ENCODE results near the gene UGT1A7.

UGT1A7 gene

DNA sequence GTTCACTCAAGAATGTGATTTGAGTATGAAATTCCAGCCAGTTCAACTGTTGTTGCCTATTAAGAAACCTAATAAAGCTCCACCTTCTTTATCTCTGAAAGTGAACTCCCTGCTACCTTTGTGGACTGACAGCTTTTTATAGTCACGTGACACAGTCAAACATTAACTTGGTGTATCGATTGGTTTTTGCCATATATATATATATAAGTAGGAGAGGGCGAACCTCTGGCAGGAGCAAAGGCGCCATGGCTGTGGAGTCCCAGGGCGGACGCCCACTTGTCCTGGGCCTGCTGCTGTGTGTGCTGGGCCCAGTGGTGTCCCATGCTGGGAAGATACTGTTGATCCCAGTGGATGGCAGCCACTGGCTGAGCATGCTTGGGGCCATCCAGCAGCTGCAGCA is 78.3 kb downstream of the UGT1A7 start, which contains the start of gene UGT1A1:
Gene UGT1A1, plus strand, starts transcription at position 228 of the 400 bp plus-strand sequence. Its CDS starts 18 bp downstream, at position 246.
- DNase-seq (ENCODE audit: low spot score) = no peak

GRCh38 chr2:233761040-233761769 is 79.5 kb downstream of the UGT1A7 start:
- no peak for DNase-seq (ENCODE audit: low spot score)

GRCh38 chr2:233764264-233764663 is 82.6 kb downstream of the UGT1A7 start:
- DNase-seq (ENCODE audit: low spot score) = no peak

DNA sequence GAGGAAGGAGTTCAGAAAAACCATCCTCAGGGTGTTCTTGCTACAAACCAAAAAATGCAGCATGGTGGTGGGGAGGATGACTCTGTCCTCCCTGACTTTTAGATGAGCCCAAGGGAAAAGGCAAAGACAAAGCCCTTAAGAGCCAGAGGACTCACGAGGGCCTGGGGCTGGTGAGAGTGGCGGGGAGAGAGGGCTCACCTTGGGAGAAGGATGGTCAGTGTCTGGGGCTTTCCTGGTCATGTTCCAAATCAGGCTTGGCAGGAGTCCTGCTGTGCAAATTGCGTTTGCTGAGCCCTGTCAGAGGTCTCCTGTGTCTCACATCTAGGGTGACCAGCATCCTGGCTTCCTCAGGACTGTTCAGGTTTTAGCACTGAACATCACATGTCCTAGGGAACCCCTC is 83.1 kb downstream of the UGT1A7 start:
- DNase-seq (ENCODE audit: low spot score) = no peak

- DNase-seq (ENCODE audit: low spot score) = no peak
Observed at GRCh38 chr2:233766416-233766815, 84.7 kb downstream of the UGT1A7 start.

DNA sequence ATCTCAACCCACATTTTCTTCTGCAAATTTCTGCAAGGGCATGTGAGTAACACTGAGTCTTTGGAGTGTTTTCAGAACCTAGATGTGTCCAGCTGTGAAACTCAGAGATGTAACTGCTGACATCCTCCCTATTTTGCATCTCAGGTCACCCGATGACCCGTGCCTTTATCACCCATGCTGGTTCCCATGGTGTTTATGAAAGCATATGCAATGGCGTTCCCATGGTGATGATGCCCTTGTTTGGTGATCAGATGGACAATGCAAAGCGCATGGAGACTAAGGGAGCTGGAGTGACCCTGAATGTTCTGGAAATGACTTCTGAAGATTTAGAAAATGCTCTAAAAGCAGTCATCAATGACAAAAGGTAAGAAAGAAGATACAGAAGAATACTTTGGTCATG is 86.4 kb downstream of the UGT1A7 start:
- no peak for DNase-seq (ENCODE audit: low spot score)

DNA sequence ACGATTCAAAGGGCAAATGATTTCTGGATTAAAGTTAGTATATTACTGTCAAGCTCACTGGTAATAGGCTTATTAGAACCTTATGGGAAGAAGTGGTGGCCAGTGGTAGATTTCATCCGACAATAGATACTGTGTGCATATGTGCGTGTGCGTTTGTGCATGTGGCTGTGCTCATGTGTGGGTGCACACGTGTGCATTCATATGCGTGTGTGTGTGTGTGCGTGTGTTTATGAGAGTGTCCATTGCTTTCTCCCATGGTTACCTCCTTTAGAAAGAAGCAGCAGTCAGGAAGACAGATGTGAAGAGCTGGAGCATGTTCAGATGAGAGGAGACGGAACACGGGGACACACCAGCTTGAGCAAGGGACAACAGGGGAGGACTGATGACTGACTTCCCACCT is 87.6 kb downstream of the UGT1A7 start:
- DNase-seq (ENCODE audit: low spot score) = no peak

- no peak for DNase-seq (ENCODE audit: low spot score)
Observed at GRCh38 chr2:233772153-233772552, 90.5 kb downstream of the UGT1A7 start.

DNA sequence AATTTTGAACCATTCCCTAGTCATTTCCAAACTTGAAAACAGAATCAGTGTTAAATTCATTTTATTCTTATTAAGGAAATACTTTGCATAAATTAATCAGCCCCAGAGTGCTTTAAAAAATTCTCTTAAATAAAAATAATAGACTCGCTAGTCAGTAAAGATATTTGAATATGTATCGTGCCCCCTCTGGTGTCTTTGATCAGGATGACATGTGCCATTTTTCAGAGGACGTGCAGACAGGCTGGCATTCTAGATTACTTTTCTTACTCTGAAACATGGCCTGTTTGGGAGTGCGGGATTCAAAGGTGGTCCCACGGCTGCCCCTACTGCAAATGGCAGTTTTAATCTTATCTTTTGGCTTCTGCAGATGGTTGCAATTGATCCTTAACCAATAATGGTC is 90.9 kb downstream of the UGT1A7 start:
- no peak for DNase-seq (ENCODE audit: low spot score)

DNA sequence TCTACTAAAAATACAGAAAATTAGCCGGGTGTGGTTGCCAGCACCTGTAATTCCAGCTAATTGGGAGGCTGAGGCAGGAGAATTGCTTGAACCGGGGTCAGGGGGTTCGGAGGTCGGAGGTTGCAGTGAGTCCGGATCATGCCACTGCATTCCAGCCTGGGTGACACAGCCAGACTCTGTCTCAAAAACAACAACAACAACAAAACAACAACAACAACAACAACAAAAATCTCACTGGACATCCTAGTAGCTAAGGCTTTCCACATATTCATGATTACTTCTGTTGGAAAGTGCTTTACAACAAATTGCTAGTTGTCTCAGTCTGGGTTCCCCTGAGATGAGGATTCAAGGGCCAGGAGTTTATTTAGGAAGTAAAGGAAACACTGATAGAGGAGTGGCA is 92.2 kb downstream of the UGT1A7 start:
- DNase-seq (ENCODE audit: low spot score) = no peak

- no peak for DNase-seq (ENCODE audit: low spot score)
Observed at GRCh38 chr2:233775414-233775813, 93.7 kb downstream of the UGT1A7 start.

DNA sequence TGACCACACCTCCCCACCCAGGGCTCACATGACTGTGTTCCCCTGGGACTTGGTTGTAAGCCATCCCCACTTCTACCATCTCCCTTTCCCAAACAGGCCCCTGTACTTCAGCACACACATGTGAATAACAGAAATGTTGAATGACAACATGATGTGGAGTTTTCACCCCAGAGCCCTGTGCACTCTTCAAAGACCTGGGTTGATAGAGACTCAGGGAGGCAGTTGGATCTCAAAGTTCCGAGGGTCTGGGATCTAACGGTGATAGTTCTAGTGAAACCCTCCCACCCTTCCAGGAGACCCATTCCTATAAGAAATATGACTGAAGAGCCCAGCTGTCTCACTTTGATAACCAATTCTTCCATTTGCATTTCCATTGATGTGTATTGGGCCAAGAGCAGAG is 96.3 kb downstream of the UGT1A7 start, which contains the start of gene MROH2A:
Gene MROH2A, plus strand, starts transcription at position 301 of the 400 bp plus-strand sequence. CDS start 1,029 bp downstream, outside the sequence.
- no peak for DNase-seq (ENCODE audit: low spot score)

GRCh38 chr2:233779722-233780121 is 98.0 kb downstream of the UGT1A7 start:
- DNase-seq (ENCODE audit: low spot score) = no peak

DNA sequence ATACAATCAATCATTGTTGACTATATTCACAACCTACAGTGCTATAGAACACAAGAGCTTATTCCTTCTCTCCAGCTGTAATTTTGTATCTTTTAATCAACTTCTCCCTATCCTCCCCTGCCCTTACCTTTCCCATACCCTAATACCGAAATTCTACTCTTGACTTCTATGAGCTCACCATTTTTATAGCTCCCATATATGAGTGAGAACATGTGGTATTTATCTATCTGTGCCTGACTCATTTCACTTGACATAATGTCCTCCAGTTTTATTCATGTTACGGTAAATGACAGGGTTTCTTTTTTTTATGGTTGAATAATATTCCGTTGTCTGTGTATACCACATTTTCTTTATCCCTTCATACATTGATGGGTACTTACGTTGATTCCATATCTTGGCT is 99.1 kb downstream of the UGT1A7 start:
- no peak for DNase-seq (ENCODE audit: low spot score)

- DNase-seq (ENCODE audit: low spot score) = no peak
Observed at GRCh38 chr2:233789554-233789953, 107.9 kb downstream of the UGT1A7 start.

DNA sequence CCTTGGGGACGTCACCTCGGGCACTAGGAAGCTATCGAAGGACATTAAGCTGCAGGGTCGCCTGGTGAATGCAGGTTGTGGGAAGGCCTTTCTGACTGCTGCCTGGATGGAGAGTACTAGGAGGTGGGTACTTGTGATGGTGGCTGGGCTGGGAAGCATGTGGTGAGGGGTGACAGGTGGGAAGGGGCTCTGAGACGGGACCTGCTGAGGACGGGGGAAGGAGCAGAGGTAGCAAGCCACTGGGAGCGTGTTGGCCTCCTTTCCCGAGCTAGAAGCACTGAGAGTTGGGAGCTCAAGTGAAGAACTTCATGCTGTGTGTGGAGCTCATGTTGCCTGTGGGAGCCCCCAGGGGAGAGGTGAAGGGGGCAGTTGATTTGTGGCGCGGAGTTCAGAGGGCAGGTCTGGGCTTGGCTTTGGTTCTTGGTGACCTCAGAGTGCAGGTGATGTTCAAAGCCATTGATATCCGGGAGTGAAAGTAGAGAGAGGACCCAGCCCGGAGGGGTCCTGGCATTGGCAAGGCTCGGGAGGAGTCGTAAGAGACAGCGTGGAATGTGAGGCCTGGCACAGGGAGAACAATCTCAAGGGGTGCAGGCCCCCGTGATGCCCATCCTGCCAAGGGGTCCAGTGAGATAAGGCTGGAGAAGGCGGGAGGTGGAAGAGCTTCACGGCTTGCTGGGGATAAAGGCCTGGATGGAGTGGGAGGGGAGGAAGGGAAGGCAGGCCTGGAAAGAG is 109.6 kb downstream of the UGT1A7 start:
- DNase-seq (ENCODE audit: low spot score) = no peak

- no peak for DNase-seq (ENCODE audit: low spot score)
Observed at GRCh38 chr2:233791883-233792329, 110.2 kb downstream of the UGT1A7 start.

- no peak for DNase-seq (ENCODE audit: low spot score)
Observed at GRCh38 chr2:233792720-233793119, 111.0 kb downstream of the UGT1A7 start.

- no peak for DNase-seq (ENCODE audit: low spot score)
Observed at GRCh38 chr2:233793465-233794127, 111.9 kb downstream of the UGT1A7 start.

DNA sequence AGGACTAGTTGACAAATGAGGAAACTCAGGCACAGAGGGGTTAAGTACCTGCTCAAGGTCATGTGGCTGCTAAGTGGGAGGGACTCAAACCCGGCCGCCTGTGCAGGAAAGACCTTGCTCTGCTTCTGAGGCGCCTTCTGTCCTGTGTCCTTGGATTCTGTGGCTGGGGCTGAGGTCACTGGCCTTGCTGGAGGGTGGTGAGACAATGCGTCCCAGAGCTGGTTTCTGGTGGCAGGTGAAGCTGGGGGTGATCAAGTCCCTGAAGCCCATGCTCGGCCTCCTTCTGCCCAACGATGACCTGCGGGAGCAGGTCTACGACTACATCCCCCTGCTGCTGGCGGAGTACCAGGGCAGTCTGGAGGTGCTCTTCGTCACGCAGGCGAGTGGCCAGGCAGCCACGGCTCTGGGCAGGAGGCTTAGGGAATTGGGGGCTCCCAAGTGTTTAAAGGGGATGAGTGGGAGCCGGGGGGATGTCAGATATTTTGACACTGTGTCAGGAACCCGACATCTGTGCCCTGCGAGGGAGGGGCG is 112.5 kb downstream of the UGT1A7 start:
- no peak for DNase-seq (ENCODE audit: low spot score)

DNA sequence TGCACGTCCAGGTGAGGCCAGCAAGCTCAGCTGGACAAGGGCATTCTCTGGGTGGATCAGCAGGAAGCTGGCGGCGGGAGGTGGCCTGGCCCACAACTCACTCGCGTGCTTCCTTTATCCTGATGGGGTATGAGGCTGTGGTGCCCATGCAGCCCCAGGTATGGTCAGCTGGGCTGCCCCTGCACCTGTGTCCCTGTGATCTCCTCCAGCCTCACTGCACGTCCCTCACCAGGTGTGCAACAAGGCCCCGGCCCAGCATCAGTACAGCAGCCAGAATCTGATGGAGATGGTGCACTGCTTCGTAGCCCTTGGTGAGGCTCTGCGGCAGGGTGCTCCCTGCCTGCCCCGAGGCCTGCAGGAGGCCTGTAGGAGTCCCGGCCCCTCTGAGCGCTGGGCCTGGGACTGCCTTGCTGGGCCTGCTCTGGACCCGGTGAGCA is 114.1 kb downstream of the UGT1A7 start:
- no peak for DNase-seq (ENCODE audit: low spot score)

DNA sequence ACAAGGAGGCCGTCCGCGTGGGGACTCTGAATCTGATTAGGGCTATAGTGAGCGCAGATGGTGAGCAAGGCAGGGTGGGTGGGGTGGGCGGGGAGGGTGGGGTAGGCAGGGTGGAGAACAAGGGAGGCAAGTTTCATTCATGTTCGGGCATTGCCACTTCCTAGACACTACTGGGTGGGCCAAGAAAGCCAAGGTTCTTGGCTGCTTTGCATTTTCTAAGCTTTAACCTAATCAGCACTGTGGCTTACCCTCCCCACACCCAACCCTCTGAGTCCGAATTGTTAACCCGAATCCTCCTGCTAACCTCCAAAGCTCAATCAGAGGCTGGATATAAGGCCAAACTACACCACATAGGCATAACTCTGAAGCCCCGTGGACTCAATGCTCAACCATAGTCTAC is 114.6 kb downstream of the UGT1A7 start:
- DNase-seq (ENCODE audit: low spot score) = no peak
